Activated CD4-positive, alpha-beta memory T cell treated with anti-CD3 and anti-CD28 coated beads, Interleukin-2, amount 10 ng/mL, durations not matched to agents 7 days and 5 days (primary cell): ENCODE data around the gene MLC1. TPM values are rescaled to one million over a fixed set of nuclear protein-coding genes. Genes with fewer than 3 reads are reported as not detected.
A peak's percentile ranks its signal among the peaks of the same experiment; 100 is the strongest.

Experiments
- CTCF ChIA-PET: fragments of 350-600 bp; sonication (Branson Sonifier 250); formaldehyde crosslinking; loops from one replicate; lab custom pipeline; 2021; ENCODE audit warnings: antibody characterized with exemption, inconsistent platforms; lab: Charles Lee
- POLR2A ChIA-PET: fragments of 350-600 bp; sonication (Branson Sonifier 250); formaldehyde crosslinking; loops from one replicate; lab custom pipeline; 2021; ENCODE audit warnings: antibody characterized with exemption; lab: Charles Lee
- DNase-seq: peaks from one replicate; pipeline ENCODE4 v3.0.0-alpha.2; 2020
- H3K27ac Mint-ChIP-seq: one replicate; pipeline ENCODE4 v1.8.0; 2021; ENCODE audit warnings: mild to moderate bottlenecking, mixed read lengths
- H3K27me3 Mint-ChIP-seq: one replicate; pipeline ENCODE4 v1.8.0; 2021; ENCODE audit warnings: mixed read lengths
- H3K36me3 Mint-ChIP-seq: one replicate; pipeline ENCODE4 v1.8.0; 2021; ENCODE audit warnings: low read depth, mixed read lengths
- H3K4me1 Mint-ChIP-seq: one replicate; pipeline ENCODE4 v1.8.0; 2021; ENCODE audit warnings: mixed read lengths
- H3K4me3 Mint-ChIP-seq: one replicate; pipeline ENCODE4 v1.8.0; 2021; ENCODE audit warnings: mild to moderate bottlenecking, mixed read lengths
- H3K9me3 Mint-ChIP-seq: one replicate; pipeline ENCODE4 v1.8.0; 2021; ENCODE audit warnings: mixed read lengths
- total RNA-seq, 2 experiments: library from RNA; stranded (reverse); gene quantifications; one replicate each; pipeline ENCODE4 v1.2.3, GENCODE V29; 2021

Gene MLC1
- total RNA-seq, 2 experiments from 2014 or later, result 0.30 to 0.50 TPM

GRCh38 chr22:50030297-50031188 is 54.7 kb downstream of the MLC1 start:
- peak; percentile 89 for DNase-seq
- Mint-ChIP-seq H3K9me3 (no peaks in the 10 kb centered on the region), H3K27me3 (peaks cover 11% of the 10 kb centered on the region), H3K4me1 (peaks cover 24% of the 10 kb centered on the region), H3K36me3 (no peaks in the 10 kb centered on the region), H3K4me3 (no peak overlapping the region), H3K27ac (no peak overlapping the region)
- ChIA-PET CTCF (interaction anchor here (0.5 to 1.8 kb wide), 34 partner anchors 10 to 360 kb away, joined by 3 to 58 read pairs (median 4); no protein-coding TSS in a partner anchor), POLR2A (interaction anchor here (1.0 to 2.6 kb wide), 4 partner anchors 97 to 263 kb away, joined by 4 to 21 read pairs (median 7); no protein-coding TSS in a partner anchor)

- DNase-seq, result peak; percentile 35
- H3K4me3 Mint-ChIP-seq, result no peak overlapping the region
- no peaks in the 10 kb centered on the region for H3K9me3 Mint-ChIP-seq
- ChIA-PET CTCF (interaction anchor here (0.7 to 1.4 kb wide), 3 partner anchors 95 to 337 kb away, joined by 3 to 4 read pairs (median 3); no protein-coding TSS in a partner anchor), POLR2A (interaction anchor here (0.6 to 1.6 kb wide), 2 partner anchors 94 to 102 kb away, joined by 3 to 6 read pairs; no protein-coding TSS in a partner anchor)
- peaks cover 3% of the 10 kb centered on the region for H3K27me3 Mint-ChIP-seq
- H3K4me1 Mint-ChIP-seq, result peaks cover 13% of the 10 kb centered on the region
- no peak overlapping the region for H3K27ac Mint-ChIP-seq
- H3K36me3 Mint-ChIP-seq, result no peaks in the 10 kb centered on the region
Observed at GRCh38 chr22:50027639-50028537, 57.3 kb downstream of the MLC1 start.

GRCh38 chr22:50025993-50026392 is 59.2 kb downstream of the MLC1 start:
- H3K9me3 Mint-ChIP-seq, result no peaks in the 10 kb centered on the region
- ChIA-PET POLR2A (no interaction called here), CTCF (no interaction called here)
- no peak overlapping the region for H3K27ac Mint-ChIP-seq
- no peak for DNase-seq
- H3K4me1 Mint-ChIP-seq, result peaks cover 13% of the 10 kb centered on the region
- H3K4me3 Mint-ChIP-seq, result no peak overlapping the region
- H3K36me3 Mint-ChIP-seq, result no peaks in the 10 kb centered on the region
- H3K27me3 Mint-ChIP-seq, result peaks cover 3% of the 10 kb centered on the region

GRCh38 chr22:50022171-50022819 is 62.9 kb downstream of the MLC1 start:
- Mint-ChIP-seq H3K27me3 (peaks cover 4% of the 10 kb centered on the region), H3K4me1 (peaks cover 22% of the 10 kb centered on the region), H3K9me3 (no peaks in the 10 kb centered on the region), H3K4me3 (no peak overlapping the region), H3K36me3 (no peaks in the 10 kb centered on the region), H3K27ac (no peak overlapping the region)
- CTCF ChIA-PET, result no interaction called here
- DNase-seq, result no peak
- POLR2A ChIA-PET, result no interaction called here

- Mint-ChIP-seq H3K4me3 (no peak overlapping the region), H3K4me1 (peaks cover 36% of the 10 kb centered on the region), H3K36me3 (no peaks in the 10 kb centered on the region), H3K27ac (no peak overlapping the region), H3K27me3 (peaks cover 2% of the 10 kb centered on the region), H3K9me3 (no peaks in the 10 kb centered on the region)
- DNase-seq, result no peak
- CTCF ChIA-PET, result no interaction called here
- POLR2A ChIA-PET, result no interaction called here
Observed at GRCh38 chr22:50020606-50021005, 64.6 kb downstream of the MLC1 start.

GRCh38 chr22:50019316-50019715 is 65.9 kb downstream of the MLC1 start:
- POLR2A ChIA-PET, result no interaction called here

GRCh38 chr22:50018608-50019285 is 66.5 kb downstream of the MLC1 start:
- no peaks in the 10 kb centered on the region for H3K36me3 Mint-ChIP-seq
- H3K27ac Mint-ChIP-seq, result peak overlapping the region; percentile 25
- peaks cover 40% of the 10 kb centered on the region for H3K4me1 Mint-ChIP-seq
- H3K9me3 Mint-ChIP-seq, result no peaks in the 10 kb centered on the region
- no peak overlapping the region for H3K4me3 Mint-ChIP-seq
- CTCF ChIA-PET, result interaction anchor here (0.9 to 1.4 kb wide), 3 partner anchors 12 to 88 kb away, joined by 3 to 4 read pairs (median 4); no protein-coding TSS in a partner anchor
- POLR2A ChIA-PET, result no interaction called here
- peaks cover 5% of the 10 kb centered on the region for H3K27me3 Mint-ChIP-seq
- no peak for DNase-seq

More at GRCh38 chr22:50019316-50019715, 65.9 kb downstream of the MLC1 start:
- H3K9me3 Mint-ChIP-seq, result no peaks in the 10 kb centered on the region
- H3K36me3 Mint-ChIP-seq, result no peaks in the 10 kb centered on the region
- DNase-seq, result no peak
- peaks cover 36% of the 10 kb centered on the region for H3K4me1 Mint-ChIP-seq
- H3K27ac Mint-ChIP-seq, result no peak overlapping the region
- peaks cover 2% of the 10 kb centered on the region for H3K27me3 Mint-ChIP-seq
- H3K4me3 Mint-ChIP-seq, result no peak overlapping the region
- CTCF ChIA-PET, result interaction anchor here (1.2 kb wide), 1 partner anchor 11 kb away, joined by 3 read pairs; no protein-coding TSS in a partner anchor

GRCh38 chr22:50017701-50018224 is 67.5 kb downstream of the MLC1 start:
- H3K27ac Mint-ChIP-seq, result peak overlapping the region; percentile 28

GRCh38 chr22:50016988-50017700 is 68.1 kb downstream of the MLC1 start:
- Mint-ChIP-seq H3K27me3 (peaks cover 7% of the 10 kb centered on the region), H3K9me3 (no peaks in the 10 kb centered on the region), H3K4me1 (peaks cover 40% of the 10 kb centered on the region), H3K36me3 (no peaks in the 10 kb centered on the region), H3K4me3 (peak overlapping the region; percentile 1), H3K27ac (peak overlapping the region; percentile 28)
- peak; percentile 60 for DNase-seq
- POLR2A ChIA-PET, result no interaction called here
- CTCF ChIA-PET, result interaction anchor here (1.0 kb wide), 1 partner anchor 249 kb away, joined by 3 read pairs; no protein-coding TSS in a partner anchor

More at GRCh38 chr22:50017701-50018224, 67.5 kb downstream of the MLC1 start:
- Mint-ChIP-seq H3K4me1 (peaks cover 40% of the 10 kb centered on the region), H3K4me3 (peak overlapping the region; percentile 1), H3K9me3 (no peaks in the 10 kb centered on the region), H3K36me3 (no peaks in the 10 kb centered on the region), H3K27me3 (peaks cover 7% of the 10 kb centered on the region)
- POLR2A ChIA-PET, result no interaction called here
- DNase-seq, result no peak
- CTCF ChIA-PET, result interaction anchor here (1.0 to 1.4 kb wide), 2 partner anchors 87 to 250 kb away, joined by 3 to 4 read pairs; no protein-coding TSS in a partner anchor

- Mint-ChIP-seq H3K27ac (no peak overlapping the region), H3K4me3 (no peak overlapping the region), H3K36me3 (no peaks in the 10 kb centered on the region), H3K27me3 (peaks cover 12% of the 10 kb centered on the region), H3K4me1 (peaks cover 46% of the 10 kb centered on the region), H3K9me3 (no peaks in the 10 kb centered on the region)
- ChIA-PET CTCF (no interaction called here), POLR2A (no interaction called here)
- DNase-seq, result no peak
Observed at GRCh38 chr22:50016308-50016987, 68.8 kb downstream of the MLC1 start.
